ENCODE results near the gene CARD19. TPM values are rescaled to one million over a fixed set of nuclear protein-coding genes. Genes with fewer than 3 reads are reported as not detected.

Gene CARD19
- total RNA-seq, 4 donors from 2014 or later = 37.0 to 61.8 (median 49.1) TPM

- intact Hi-C loops (cut with DNase I) = no loop called here
- no peak overlapping the region for H3K27ac ChIP-seq
Measured at GRCh38 chr9:93064392-93065134, 31.5 kb upstream of the CARD19 start.

GRCh38 chr9:93065135-93065720 is 30.8 kb upstream of the CARD19 start:
- 74 to 86% methylated on average over 12 to 15 of the region's 15 CpGs for WGBS, 2 donors
- no peak overlapping the region for H3K27ac ChIP-seq
- DNase-seq = no peak
- H3K36me3 ChIP-seq = no peaks in the 10 kb centered on the region
- no peaks in the 10 kb centered on the region for H3K9me3 ChIP-seq
- no peak for TF ChIP-seq POLR2A (IDR thresholded peaks at IDR 0.05)
- TF ChIP-seq CTCF (IDR thresholded peaks at IDR 0.05) = no peak
- H3K4me3 ChIP-seq (replicated peaks in 1 of 3) = no peak overlapping the region
- intact Hi-C loops (cut with DNase I) = no loop called here
- peaks cover 4 to 5% of the 10 kb centered on the region in 2 donors for H3K4me1 ChIP-seq
- no peaks in the 10 kb centered on the region for H3K27me3 ChIP-seq

More at GRCh38 chr9:93064392-93065134, 31.5 kb upstream of the CARD19 start:
- H3K27me3 ChIP-seq = no peaks in the 10 kb centered on the region
- no peaks in the 10 kb centered on the region for H3K9me3 ChIP-seq
- WGBS, 2 donors = 69 to 92% methylated on average over 5 to 8 of the region's 12 CpGs
- peaks cover 4 to 7% of the 10 kb centered on the region in 2 donors for H3K4me1 ChIP-seq
- no peaks in the 10 kb centered on the region for H3K36me3 ChIP-seq
- no peak overlapping the region for H3K4me3 ChIP-seq (replicated peaks in 1 of 3)
- DNase-seq = peak in 1 of 2 donors; percentile 30
- TF ChIP-seq POLR2A (IDR thresholded peaks at IDR 0.05) = no peak
- no peak for TF ChIP-seq CTCF (IDR thresholded peaks at IDR 0.05)

- DNase-seq = no peak
- no peak overlapping the region for H3K27ac ChIP-seq
- H3K4me3 ChIP-seq (replicated peaks in 1 of 3) = no peak overlapping the region
- H3K36me3 ChIP-seq = no peaks in the 10 kb centered on the region
- H3K27me3 ChIP-seq = no peaks in the 10 kb centered on the region
- intact Hi-C loops (cut with DNase I) = no loop called here
- WGBS, 2 donors = 80 to 84% methylated on average over 3 of the region's 3 CpGs
- H3K4me1 ChIP-seq = peaks cover 0 to 5% of the 10 kb centered on the region in 2 donors
- no peaks in the 10 kb centered on the region for H3K9me3 ChIP-seq
- TF ChIP-seq CTCF (IDR thresholded peaks at IDR 0.05) (no peak), POLR2A (IDR thresholded peaks at IDR 0.05) (no peak)
Measured at GRCh38 chr9:93066978-93067603, 28.9 kb upstream of the CARD19 start.

GRCh38 chr9:93068956-93069355 is 27.1 kb upstream of the CARD19 start:
- H3K4me1 ChIP-seq = no peaks in the 10 kb centered on the region
- no peaks in the 10 kb centered on the region for H3K9me3 ChIP-seq
- no peak for TF ChIP-seq POLR2A (IDR thresholded peaks at IDR 0.05)
- TF ChIP-seq CTCF (IDR thresholded peaks at IDR 0.05) = no peak
- H3K36me3 ChIP-seq = no peaks in the 10 kb centered on the region
- no peak overlapping the region for H3K27ac ChIP-seq
- H3K27me3 ChIP-seq = no peaks in the 10 kb centered on the region
- DNase-seq = no peak
- intact Hi-C loops (cut with DNase I) = no loop called here
- H3K4me3 ChIP-seq (replicated peaks in 1 of 3) = no peak overlapping the region
- 95 to 97% methylated on average over 4 of the region's 4 CpGs for WGBS, 2 donors

GRCh38 chr9:93071464-93071863 is 24.6 kb upstream of the CARD19 start:
- intact Hi-C loops (cut with DNase I) = no loop called here
- Histone ChIP-seq H3K4me1 (no peaks in the 10 kb centered on the region), H3K27ac (no peak overlapping the region), H3K27me3 (no peaks in the 10 kb centered on the region), H3K9me3 (no peaks in the 10 kb centered on the region), H3K4me3 (replicated peaks in 1 of 3) (no peak overlapping the region), H3K36me3 (no peaks in the 10 kb centered on the region)
- 84 to 91% methylated on average over 7 of the region's 7 CpGs for WGBS, 2 donors
- TF ChIP-seq CTCF (IDR thresholded peaks at IDR 0.05) = no peak
- no peak for TF ChIP-seq POLR2A (IDR thresholded peaks at IDR 0.05)
- DNase-seq = no peak
